GM12875 (cell line): ENCODE data around the gene SCD5.

ENCODE experiments used
- H3K4me3 ChIP-seq: one replicate; pipeline ENCODE4 v1.5.1; 2011; ENCODE audit warnings: low read depth, low read length, control low read depth
- TF ChIP-seq, protein P1 (sequence below): IDR thresholded peaks from 2 replicates; pipeline ENCODE4 v1.5.1; 2011; ENCODE audit warnings: low read depth, mild to moderate bottlenecking, control low read depth, inconsistent platforms, low read length, moderate library complexity, borderline replicate concordance; ENCODE audit not compliant: insufficient read depth

Gene SCD5

DNA sequence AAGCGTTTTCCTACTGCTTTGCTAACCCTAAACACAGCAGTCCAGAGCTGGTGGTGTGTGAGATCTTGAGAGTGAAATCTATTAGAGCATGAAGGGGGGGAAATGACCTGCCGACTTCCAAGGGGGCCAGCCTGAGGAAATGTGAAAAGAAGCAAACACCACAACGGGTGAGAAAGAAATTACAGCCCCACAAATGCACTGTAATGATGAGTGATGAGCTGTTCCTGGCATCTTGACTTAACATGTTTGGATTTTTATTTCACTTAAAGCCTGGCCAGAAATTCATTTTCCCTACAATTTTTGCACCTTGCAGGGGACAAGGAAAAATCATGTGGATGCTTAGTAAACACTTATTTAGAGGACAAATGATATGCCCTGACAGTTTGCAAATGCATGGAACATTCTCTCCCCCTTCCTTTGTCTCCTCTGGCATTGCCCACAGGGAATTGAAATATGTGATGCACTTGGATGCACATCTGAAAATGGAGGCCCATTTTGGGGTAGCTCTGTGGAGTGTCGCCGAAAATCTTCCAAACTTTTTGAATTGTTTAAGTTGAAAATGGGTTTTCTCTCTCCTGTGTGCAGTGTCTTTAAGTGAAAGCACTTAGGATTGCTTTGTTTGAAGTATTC, 152.5 kb downstream of the SCD5 start:
- no peak overlapping the region for H3K4me3 ChIP-seq
- TF ChIP-seq, protein P1, sequence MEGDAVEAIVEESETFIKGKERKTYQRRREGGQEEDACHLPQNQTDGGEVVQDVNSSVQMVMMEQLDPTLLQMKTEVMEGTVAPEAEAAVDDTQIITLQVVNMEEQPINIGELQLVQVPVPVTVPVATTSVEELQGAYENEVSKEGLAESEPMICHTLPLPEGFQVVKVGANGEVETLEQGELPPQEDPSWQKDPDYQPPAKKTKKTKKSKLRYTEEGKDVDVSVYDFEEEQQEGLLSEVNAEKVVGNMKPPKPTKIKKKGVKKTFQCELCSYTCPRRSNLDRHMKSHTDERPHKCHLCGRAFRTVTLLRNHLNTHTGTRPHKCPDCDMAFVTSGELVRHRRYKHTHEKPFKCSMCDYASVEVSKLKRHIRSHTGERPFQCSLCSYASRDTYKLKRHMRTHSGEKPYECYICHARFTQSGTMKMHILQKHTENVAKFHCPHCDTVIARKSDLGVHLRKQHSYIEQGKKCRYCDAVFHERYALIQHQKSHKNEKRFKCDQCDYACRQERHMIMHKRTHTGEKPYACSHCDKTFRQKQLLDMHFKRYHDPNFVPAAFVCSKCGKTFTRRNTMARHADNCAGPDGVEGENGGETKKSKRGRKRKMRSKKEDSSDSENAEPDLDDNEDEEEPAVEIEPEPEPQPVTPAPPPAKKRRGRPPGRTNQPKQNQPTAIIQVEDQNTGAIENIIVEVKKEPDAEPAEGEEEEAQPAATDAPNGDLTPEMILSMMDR, result no peak

DNA sequence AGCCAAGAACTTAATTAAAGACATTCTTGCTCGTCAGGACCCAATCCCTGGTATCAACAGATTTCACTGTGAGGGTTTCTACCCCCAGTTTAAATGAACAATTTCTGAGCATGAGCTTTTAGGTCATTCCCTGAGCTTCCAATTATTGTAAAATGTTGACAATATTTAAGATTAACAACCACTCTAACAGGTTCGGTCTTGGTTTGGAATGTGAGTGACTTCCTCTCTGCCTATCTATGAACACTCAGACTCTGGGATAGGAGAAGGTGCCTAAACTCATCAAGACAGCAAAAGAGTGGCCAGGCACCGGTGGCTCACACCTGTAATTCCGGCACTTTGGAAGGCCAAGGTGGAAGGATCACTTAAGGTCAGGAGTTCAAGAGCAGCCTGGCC, 153.9 kb downstream of the SCD5 start:
- TF ChIP-seq, protein P1, result no peak
- no peak overlapping the region for H3K4me3 ChIP-seq

GRCh38 chr4:82643994-82644733, 154.4 kb downstream of the SCD5 start:
- TF ChIP-seq, protein P1, result no peak
- no peak overlapping the region for H3K4me3 ChIP-seq

DNA sequence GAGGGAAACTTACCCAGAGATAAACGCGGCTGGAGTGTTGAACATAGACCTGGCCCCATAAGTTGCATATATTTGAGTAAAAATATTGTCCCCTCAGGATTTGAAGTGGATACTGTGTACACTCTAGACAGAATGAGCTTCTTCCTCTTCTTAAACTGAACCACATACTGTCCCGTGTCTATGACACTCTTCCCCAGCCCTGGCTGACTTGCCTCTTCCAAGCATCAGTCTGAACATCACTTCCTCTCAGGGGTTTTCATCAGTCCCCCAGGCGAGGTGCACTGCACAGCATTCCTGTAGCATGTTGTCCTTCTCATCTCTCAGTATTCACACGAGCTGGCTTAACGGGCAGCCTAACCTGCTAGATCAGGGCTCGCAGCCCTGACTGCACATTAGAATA, 156.3 kb downstream of the SCD5 start:
- H3K4me3 ChIP-seq, result no peak overlapping the region
- TF ChIP-seq, protein P1, result no peak

DNA sequence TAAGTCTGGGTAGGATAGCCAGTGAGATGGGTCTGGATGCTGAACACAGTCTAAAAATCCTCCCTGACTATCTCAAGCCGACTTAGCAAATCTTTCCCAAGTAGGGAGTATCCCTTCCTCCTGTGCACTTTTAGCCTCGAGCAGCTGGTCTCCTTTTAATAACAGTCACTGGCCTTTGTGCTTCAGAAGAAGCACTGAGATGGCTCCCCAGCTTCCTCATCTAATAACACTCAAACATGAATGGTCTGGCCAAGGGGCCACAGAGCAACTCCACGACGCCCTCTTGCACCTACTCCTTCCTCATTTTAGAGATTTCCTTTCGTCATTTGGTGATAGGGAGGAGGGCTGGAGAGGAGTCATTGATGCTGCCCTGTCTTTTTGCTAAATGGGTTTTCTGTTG, 158.1 kb downstream of the SCD5 start:
- H3K4me3 ChIP-seq, result no peak overlapping the region
- TF ChIP-seq, protein P1, result no peak

- TF ChIP-seq, protein P1, result no peak
These were observed 158.6 kb downstream of the SCD5 start for GRCh38 chr4:82639971-82640370.

DNA sequence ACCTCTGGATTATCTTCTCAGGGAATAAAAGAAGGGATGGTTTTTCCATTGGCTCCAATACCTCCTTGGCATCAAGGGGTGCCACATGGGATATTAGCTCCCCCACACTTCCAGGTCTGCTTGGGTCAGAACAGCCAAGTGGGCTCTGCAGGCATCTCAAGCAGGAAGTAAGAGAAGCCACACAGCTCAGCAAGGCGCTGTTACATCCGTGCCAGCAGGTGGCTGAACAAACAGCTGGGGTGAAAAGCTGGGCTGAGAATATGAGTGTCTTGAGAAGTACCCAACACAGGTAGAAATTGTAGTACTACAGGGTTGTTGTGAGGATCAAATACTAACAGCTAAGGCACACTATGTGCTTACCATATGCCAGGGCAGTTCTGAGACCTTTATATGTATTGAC, 160.1 kb downstream of the SCD5 start:
- H3K4me3 ChIP-seq, result no peak overlapping the region
- TF ChIP-seq, protein P1, result no peak

More at GRCh38 chr4:82639971-82640370, 158.6 kb downstream of the SCD5 start:
- no peak overlapping the region for H3K4me3 ChIP-seq
